Measurements from ENCODE around the gene GORASP2. TPM values are rescaled to one million over a fixed set of nuclear protein-coding genes. Genes with fewer than 3 reads are reported as not detected.

Gene GORASP2
- polyA plus RNA-seq, 4 donors, result 32.7 to 67.2 (median 44.6) TPM

GRCh38 chr2:170972296-170973224, 43.5 kb downstream of the GORASP2 start:
- FAIRE-seq (no peak), DNase-seq (peak in 1 of 2 donors; percentile 38)
- H3K4me1 ChIP-seq (ENCODE audit: control insufficient read depth in 3 of 3, insufficient read depth in 2 of 3, low read depth in 1 of 3, low read length in 2 of 3), result peaks cover 0 to 13% (median 0%) of the 10 kb centered on the region in 3 donors
- H3K36me3 ChIP-seq (ENCODE audit: control insufficient read depth in 3 of 3, insufficient read depth in 2 of 3, low read depth in 1 of 3, low read length in 3 of 3), result peaks cover 0 to 14% (median 4%) of the 10 kb centered on the region in 3 donors
- H3K27ac ChIP-seq (ENCODE audit: low read depth in 1 of 3, low read length in 2 of 3), result no peak overlapping the region
- 47 to 75% (median 61%) methylated on average over 18 to 20 of the region's 20 CpGs for WGBS, 3 donors
- H3K9me3 ChIP-seq (ENCODE audit: control insufficient read depth in 2 of 2, insufficient read depth in 1 of 2, low read depth in 1 of 2, low read length in 1 of 2), result no peaks in the 10 kb centered on the region
- H3K4me3 ChIP-seq (ENCODE audit: low read depth in 1 of 3, low read length in 3 of 3), result peak overlapping the region in 1 of 3 donors; percentile 42
- no peaks in the 10 kb centered on the region for H3K27me3 ChIP-seq (ENCODE audit: control insufficient read depth in 3 of 3, insufficient read depth in 3 of 3, low read length in 3 of 3)

GRCh38 chr2:170973225-170973491, 44.1 kb downstream of the GORASP2 start:
- Histone ChIP-seq H3K27me3 (ENCODE audit: control insufficient read depth in 3 of 3, insufficient read depth in 3 of 3, low read length in 3 of 3) (no peaks in the 10 kb centered on the region), H3K4me3 (ENCODE audit: low read depth in 1 of 3, low read length in 3 of 3) (peak overlapping the region in 2 of 3 donors; percentile 42 to 62), H3K4me1 (ENCODE audit: control insufficient read depth in 3 of 3, insufficient read depth in 2 of 3, low read depth in 1 of 3, low read length in 2 of 3) (peaks cover 0 to 13% (median 0%) of the 10 kb centered on the region in 3 donors), H3K27ac (ENCODE audit: low read depth in 1 of 3, low read length in 2 of 3) (no peak overlapping the region), H3K9me3 (ENCODE audit: control insufficient read depth in 2 of 2, insufficient read depth in 1 of 2, low read depth in 1 of 2, low read length in 1 of 2) (no peaks in the 10 kb centered on the region), H3K36me3 (ENCODE audit: control insufficient read depth in 3 of 3, insufficient read depth in 2 of 3, low read depth in 1 of 3, low read length in 3 of 3) (peaks cover 0 to 8% (median 4%) of the 10 kb centered on the region in 3 donors)
- DNase-seq, result no peak
- no peak for FAIRE-seq
- WGBS, 3 donors, result 3 to 7% (median 4%) methylated on average over 12 of the region's 12 CpGs

- 4 to 8% (median 4%) methylated on average over 66 to 67 of the region's 67 CpGs for WGBS, 3 donors
- Histone ChIP-seq H3K36me3 (ENCODE audit: control insufficient read depth in 3 of 3, insufficient read depth in 2 of 3, low read depth in 1 of 3, low read length in 3 of 3) (peaks cover 0 to 4% (median 2%) of the 10 kb centered on the region in 3 donors), H3K4me1 (ENCODE audit: control insufficient read depth in 3 of 3, insufficient read depth in 2 of 3, low read depth in 1 of 3, low read length in 2 of 3) (peaks cover 0 to 13% (median 0%) of the 10 kb centered on the region in 3 donors), H3K4me3 (ENCODE audit: low read depth in 1 of 3, low read length in 3 of 3) (peak overlapping the region; percentile 58 to 89 (median 62)), H3K27ac (ENCODE audit: low read depth in 1 of 3, low read length in 2 of 3) (peak overlapping the region; percentile 80 to 85 (median 82)), H3K27me3 (ENCODE audit: control insufficient read depth in 3 of 3, insufficient read depth in 3 of 3, low read length in 3 of 3) (no peaks in the 10 kb centered on the region), H3K9me3 (ENCODE audit: control insufficient read depth in 2 of 2, insufficient read depth in 1 of 2, low read depth in 1 of 2, low read length in 1 of 2) (no peaks in the 10 kb centered on the region)
- DNase-seq (peak; percentile 89 to 96), FAIRE-seq (no peak)
These were observed 44.6 kb downstream of the GORASP2 start for GRCh38 chr2:170973492-170974303.

GRCh38 chr2:170974304-170974993, 45.4 kb downstream of the GORASP2 start:
- 36 to 72% (median 50%) methylated on average over 11 of the region's 11 CpGs for WGBS, 3 donors
- DNase-seq (peak; percentile 21 to 41), FAIRE-seq (no peak)
- Histone ChIP-seq H3K27ac (ENCODE audit: low read depth in 1 of 3, low read length in 2 of 3) (no peak overlapping the region), H3K36me3 (ENCODE audit: control insufficient read depth in 3 of 3, insufficient read depth in 2 of 3, low read depth in 1 of 3, low read length in 3 of 3) (peaks cover 0 to 4% (median 0%) of the 10 kb centered on the region in 3 donors), H3K27me3 (ENCODE audit: control insufficient read depth in 3 of 3, insufficient read depth in 3 of 3, low read length in 3 of 3) (no peaks in the 10 kb centered on the region), H3K4me3 (ENCODE audit: low read depth in 1 of 3, low read length in 3 of 3) (no peak overlapping the region), H3K9me3 (ENCODE audit: control insufficient read depth in 2 of 2, insufficient read depth in 1 of 2, low read depth in 1 of 2, low read length in 1 of 2) (no peaks in the 10 kb centered on the region), H3K4me1 (ENCODE audit: control insufficient read depth in 3 of 3, insufficient read depth in 2 of 3, low read depth in 1 of 3, low read length in 2 of 3) (peaks cover 0 to 13% (median 0%) of the 10 kb centered on the region in 3 donors)

- Histone ChIP-seq H3K4me3 (ENCODE audit: low read depth in 1 of 3, low read length in 3 of 3) (no peak overlapping the region), H3K27ac (ENCODE audit: low read depth in 1 of 3, low read length in 2 of 3) (no peak overlapping the region), H3K36me3 (ENCODE audit: control insufficient read depth in 3 of 3, insufficient read depth in 2 of 3, low read depth in 1 of 3, low read length in 3 of 3) (no peaks in the 10 kb centered on the region), H3K4me1 (ENCODE audit: control insufficient read depth in 3 of 3, insufficient read depth in 2 of 3, low read depth in 1 of 3, low read length in 2 of 3) (peaks cover 0 to 13% (median 0%) of the 10 kb centered on the region in 3 donors), H3K27me3 (ENCODE audit: control insufficient read depth in 3 of 3, insufficient read depth in 3 of 3, low read length in 3 of 3) (no peaks in the 10 kb centered on the region), H3K9me3 (ENCODE audit: control insufficient read depth in 2 of 2, insufficient read depth in 1 of 2, low read depth in 1 of 2, low read length in 1 of 2) (no peaks in the 10 kb centered on the region)
- DNase-seq, result no peak
- WGBS, 3 donors, result 55 to 78% (median 61%) methylated on average over 17 of the region's 17 CpGs
- FAIRE-seq, result no peak
These were observed 46.3 kb downstream of the GORASP2 start for GRCh38 chr2:170975127-170975942.

- Histone ChIP-seq H3K4me1 (ENCODE audit: control insufficient read depth in 3 of 3, insufficient read depth in 2 of 3, low read depth in 1 of 3, low read length in 2 of 3) (peaks cover 0 to 13% (median 0%) of the 10 kb centered on the region in 3 donors), H3K4me3 (ENCODE audit: low read depth in 1 of 3, low read length in 3 of 3) (no peak overlapping the region), H3K27me3 (ENCODE audit: control insufficient read depth in 3 of 3, insufficient read depth in 3 of 3, low read length in 3 of 3) (no peaks in the 10 kb centered on the region), H3K36me3 (ENCODE audit: control insufficient read depth in 3 of 3, insufficient read depth in 2 of 3, low read depth in 1 of 3, low read length in 3 of 3) (no peaks in the 10 kb centered on the region), H3K9me3 (ENCODE audit: control insufficient read depth in 2 of 2, insufficient read depth in 1 of 2, low read depth in 1 of 2, low read length in 1 of 2) (no peaks in the 10 kb centered on the region), H3K27ac (ENCODE audit: low read depth in 1 of 3, low read length in 2 of 3) (no peak overlapping the region)
- 73 to 77% (median 76%) methylated on average over 4 of the region's 4 CpGs for WGBS, 3 donors
- FAIRE-seq (no peak), DNase-seq (peak in 1 of 2 donors; percentile 14)
These were observed 46.9 kb downstream of the GORASP2 start for GRCh38 chr2:170975943-170976270.

DNA sequence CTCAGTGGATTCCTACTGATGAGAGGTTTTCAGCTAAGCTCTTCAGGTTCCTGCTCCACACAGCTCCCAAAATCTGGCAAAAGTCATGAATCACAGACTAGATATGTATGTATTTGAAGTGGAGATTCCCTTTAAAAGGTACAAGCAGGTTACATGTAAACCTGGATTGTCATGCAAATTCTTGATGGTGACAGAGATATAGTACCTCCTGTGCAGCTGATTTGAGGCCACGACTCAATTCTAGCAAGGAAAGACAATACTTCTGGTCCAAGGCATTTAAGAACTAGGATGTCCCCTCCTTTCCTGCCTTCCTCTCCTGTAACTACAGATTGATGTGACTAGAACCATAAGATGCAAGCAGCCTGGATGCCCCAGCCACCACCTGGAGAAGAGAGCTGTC, 55.0 kb downstream of the GORASP2 start:
- FAIRE-seq (no peak), DNase-seq (no peak)
- Histone ChIP-seq H3K27me3 (ENCODE audit: control insufficient read depth in 3 of 3, insufficient read depth in 3 of 3, low read length in 3 of 3) (no peaks in the 10 kb centered on the region), H3K4me1 (ENCODE audit: control insufficient read depth in 3 of 3, insufficient read depth in 2 of 3, low read depth in 1 of 3, low read length in 2 of 3) (no peaks in the 10 kb centered on the region), H3K4me3 (ENCODE audit: low read depth in 1 of 3, low read length in 3 of 3) (no peak overlapping the region), H3K9me3 (ENCODE audit: control insufficient read depth in 2 of 2, insufficient read depth in 1 of 2, low read depth in 1 of 2, low read length in 1 of 2) (no peaks in the 10 kb centered on the region), H3K27ac (ENCODE audit: low read depth in 1 of 3, low read length in 2 of 3) (no peak overlapping the region), H3K36me3 (ENCODE audit: control insufficient read depth in 3 of 3, insufficient read depth in 2 of 3, low read depth in 1 of 3, low read length in 3 of 3) (peaks cover 0 to 5% (median 0%) of the 10 kb centered on the region in 3 donors)
- 35 to 42% (median 38%) methylated on average over 1 of the region's 1 CpG for WGBS, 3 donors

Measured in small intestine (tissue), 7 donors.